Measurements from ENCODE around the gene HNRNPF. TPM values are rescaled to one million over a fixed set of nuclear protein-coding genes. Genes with fewer than 3 reads are reported as not detected.
"Not testable (repeated sequence)": the region's sequence is repeated elsewhere in the genome, so short reads cannot be mapped to it uniquely, and the experiment has no call there.

HNRNPF gene
- total RNA-seq, 1 donor from 2014 or later, result 211 TPM

DNA sequence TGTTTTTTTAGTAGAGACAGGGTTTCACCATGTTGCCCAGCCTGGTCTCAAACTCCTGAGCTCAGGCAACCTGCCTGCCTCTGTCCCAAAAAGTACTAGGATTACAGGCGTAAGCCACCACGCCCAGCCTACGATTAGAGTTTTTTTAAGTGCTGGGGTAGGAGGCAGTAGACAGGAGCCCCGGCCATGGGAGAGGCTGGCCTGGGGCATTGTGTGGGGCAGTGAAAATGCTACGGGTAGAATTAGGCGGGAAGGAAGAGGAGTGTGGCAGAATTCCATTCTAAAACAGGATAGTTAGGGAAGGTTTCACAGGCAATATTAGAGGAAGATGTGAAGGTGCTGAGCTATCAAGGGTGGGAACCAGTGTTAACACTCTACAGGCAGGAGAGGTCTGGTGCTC lies 68.9 kb downstream of the HNRNPF start:
- Mint-ChIP-seq H3K4me1 (ENCODE audit: low read depth) (peaks cover 13% of the 10 kb centered on the region), H3K27ac (no peak overlapping the region), H3K4me3 (ENCODE audit: low read depth) (no peak overlapping the region), H3K9me3 (ENCODE audit: low read depth) (no peaks in the 10 kb centered on the region), H3K36me3 (ENCODE audit: insufficient read depth) (no peaks in the 10 kb centered on the region), H3K27me3 (peaks cover 13% of the 10 kb centered on the region)
- no peak for DNase-seq (ENCODE audit: low spot score, unreplicated experiment)
- TF ChIP-seq CTCF (IDR thresholded peaks at IDR 0.05; ENCODE audit: unreplicated experiment), result no peak

DNA sequence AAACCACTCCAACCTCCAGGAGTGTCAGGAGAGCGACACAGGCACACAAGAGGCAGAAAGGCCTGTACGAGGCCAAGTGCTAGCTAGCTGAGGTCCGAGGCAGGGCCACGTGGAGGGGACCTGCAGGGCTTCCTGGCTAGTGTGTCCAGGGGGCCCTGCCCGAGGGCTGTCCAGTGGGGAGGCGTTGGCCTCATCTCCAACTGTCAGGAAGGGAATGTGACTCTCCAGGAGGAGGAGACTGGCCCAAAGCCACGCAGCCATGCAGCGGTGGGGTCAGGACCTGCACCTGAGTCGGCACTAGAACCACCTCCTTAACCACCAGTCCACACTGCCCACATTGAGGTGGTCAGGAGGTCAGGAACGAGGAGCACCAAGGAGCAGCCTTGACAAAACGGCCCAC lies 69.8 kb downstream of the HNRNPF start:
- DNase-seq (ENCODE audit: low spot score, unreplicated experiment), result no peak
- Mint-ChIP-seq H3K9me3 (ENCODE audit: low read depth) (no peaks in the 10 kb centered on the region), H3K36me3 (ENCODE audit: insufficient read depth) (no peaks in the 10 kb centered on the region), H3K27me3 (peaks cover 13% of the 10 kb centered on the region), H3K4me3 (ENCODE audit: low read depth) (no peak overlapping the region), H3K4me1 (ENCODE audit: low read depth) (peaks cover 13% of the 10 kb centered on the region), H3K27ac (no peak overlapping the region)
- TF ChIP-seq CTCF (IDR thresholded peaks at IDR 0.05; ENCODE audit: unreplicated experiment), result no peak

- no peak for TF ChIP-seq CTCF (IDR thresholded peaks at IDR 0.05; ENCODE audit: unreplicated experiment)
- Mint-ChIP-seq H3K27me3 (peaks cover 13% of the 10 kb centered on the region), H3K27ac (peak overlapping the region; percentile 67), H3K4me1 (ENCODE audit: low read depth) (peaks cover 13% of the 10 kb centered on the region), H3K36me3 (ENCODE audit: insufficient read depth) (no peaks in the 10 kb centered on the region), H3K4me3 (ENCODE audit: low read depth) (no peak overlapping the region), H3K9me3 (ENCODE audit: low read depth) (no peaks in the 10 kb centered on the region)
- no peak for DNase-seq (ENCODE audit: low spot score, unreplicated experiment)
These were observed 70.9 kb downstream of the HNRNPF start for GRCh38 chr10:43338117-43338516.

GRCh38 chr10:43337536-43337935 lies 71.5 kb downstream of the HNRNPF start:
- DNase-seq (ENCODE audit: low spot score, unreplicated experiment); H3K27ac Mint-ChIP-seq; H3K9me3 Mint-ChIP-seq (ENCODE audit: low read depth); H3K36me3 Mint-ChIP-seq (ENCODE audit: insufficient read depth); H3K4me3 Mint-ChIP-seq (ENCODE audit: low read depth): not testable (repeated sequence)
- Mint-ChIP-seq H3K4me1 (ENCODE audit: low read depth) (peaks cover 13% of the 10 kb centered on the region), H3K27me3 (peaks cover 13% of the 10 kb centered on the region)

DNA sequence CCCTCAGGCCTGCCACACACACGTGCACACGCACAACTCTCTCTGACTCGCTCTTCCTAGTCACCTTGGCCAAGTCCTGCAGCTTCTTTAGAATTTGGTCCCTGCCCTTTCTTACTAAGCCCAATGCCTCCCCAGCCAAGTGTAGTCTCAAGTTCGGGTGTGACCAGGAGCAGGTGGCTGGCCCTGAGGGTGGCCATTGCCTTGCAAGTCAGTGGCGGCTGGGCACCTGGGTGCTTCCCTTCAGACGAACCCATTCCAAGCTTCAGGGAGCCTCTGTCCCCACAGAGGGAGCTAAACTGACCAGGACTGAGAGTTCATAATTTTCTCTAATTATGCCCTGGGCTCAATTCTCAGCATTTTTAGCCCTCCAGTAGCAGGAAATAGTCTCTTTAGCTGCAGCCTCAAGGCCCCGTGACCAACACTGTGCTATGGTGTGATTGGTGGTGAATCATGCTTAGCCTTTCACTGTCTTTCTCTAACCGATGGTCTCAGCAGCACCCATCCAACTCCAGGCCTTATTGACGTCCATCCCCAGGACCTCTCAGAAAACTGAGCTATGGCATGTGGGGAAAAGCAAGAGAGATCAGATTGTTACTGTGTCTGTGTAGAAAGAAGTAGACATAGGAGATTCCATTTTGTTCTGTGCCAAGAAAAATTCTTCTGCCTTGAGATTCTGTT lies 72.2 kb downstream of the HNRNPF start:
- no peaks in the 10 kb centered on the region for H3K9me3 Mint-ChIP-seq (ENCODE audit: low read depth)

More for the DNA sequence above, 72.2 kb downstream of the HNRNPF start:
- no peak for TF ChIP-seq CTCF (IDR thresholded peaks at IDR 0.05; ENCODE audit: unreplicated experiment)
- H3K27me3 Mint-ChIP-seq, result peaks cover 13% of the 10 kb centered on the region
- H3K4me3 Mint-ChIP-seq (ENCODE audit: low read depth), result no peak overlapping the region
- H3K36me3 Mint-ChIP-seq (ENCODE audit: insufficient read depth), result no peaks in the 10 kb centered on the region
- peaks cover 14% of the 10 kb centered on the region for H3K4me1 Mint-ChIP-seq (ENCODE audit: low read depth)
- H3K27ac Mint-ChIP-seq, result peak overlapping the region; percentile 85
- no peak for DNase-seq (ENCODE audit: low spot score, unreplicated experiment)
